ENCODE results near the gene KLHL24.

- TF ChIP-seq, protein P1, sequence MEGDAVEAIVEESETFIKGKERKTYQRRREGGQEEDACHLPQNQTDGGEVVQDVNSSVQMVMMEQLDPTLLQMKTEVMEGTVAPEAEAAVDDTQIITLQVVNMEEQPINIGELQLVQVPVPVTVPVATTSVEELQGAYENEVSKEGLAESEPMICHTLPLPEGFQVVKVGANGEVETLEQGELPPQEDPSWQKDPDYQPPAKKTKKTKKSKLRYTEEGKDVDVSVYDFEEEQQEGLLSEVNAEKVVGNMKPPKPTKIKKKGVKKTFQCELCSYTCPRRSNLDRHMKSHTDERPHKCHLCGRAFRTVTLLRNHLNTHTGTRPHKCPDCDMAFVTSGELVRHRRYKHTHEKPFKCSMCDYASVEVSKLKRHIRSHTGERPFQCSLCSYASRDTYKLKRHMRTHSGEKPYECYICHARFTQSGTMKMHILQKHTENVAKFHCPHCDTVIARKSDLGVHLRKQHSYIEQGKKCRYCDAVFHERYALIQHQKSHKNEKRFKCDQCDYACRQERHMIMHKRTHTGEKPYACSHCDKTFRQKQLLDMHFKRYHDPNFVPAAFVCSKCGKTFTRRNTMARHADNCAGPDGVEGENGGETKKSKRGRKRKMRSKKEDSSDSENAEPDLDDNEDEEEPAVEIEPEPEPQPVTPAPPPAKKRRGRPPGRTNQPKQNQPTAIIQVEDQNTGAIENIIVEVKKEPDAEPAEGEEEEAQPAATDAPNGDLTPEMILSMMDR (IDR thresholded peaks at IDR 0.05; ENCODE audit: low read depth, low read length), result no peak
- TF ChIP-seq EZH2phosphoT487 (IDR thresholded peaks at IDR 0.05; ENCODE audit: low read depth), result no peak
Observed at GRCh38 chr3:183641882-183642281, 6.5 kb downstream of the KLHL24 start.
